IMR-90 (cell line): ENCODE measurements around the gene C16orf86. TPM values are rescaled to one million over a fixed set of nuclear protein-coding genes. Genes with fewer than 3 reads are reported as not detected.

Source experiments
- ATAC-seq: fragments of 200-7000 bp; cut with Tn5 transposase; 2 replicates; pipeline ENCODE4 v1.9.1; 2020; ENCODE audit warnings: low read depth, mild to moderate bottlenecking, moderate library complexity
- BruUV-seq: library from RNA; stranded (reverse); fragments of 400-500 nt; replicated peaks from 2 replicates; lab custom pipeline; 2021; lab: Mats Ljungman, UMichigan
- CTCF ChIA-PET: fragments of 300-600 bp; formaldehyde crosslinking; extraction: SDS; loops from one replicate; lab custom pipeline; 2021; ENCODE audit warnings: antibody characterized with exemption; lab: Yijun Ruan, JAX
- POLR2A ChIA-PET: fragments of 300-600 bp; sonication (Branson Sonifier 250); formaldehyde crosslinking; loops from one replicate; lab custom pipeline; 2022; ENCODE audit warnings: antibody characterized with exemption; ENCODE audit not compliant: unreplicated experiment; lab: Charles Lee
- DNase-seq: peaks from one replicate; pipeline ENCODE4 v3.0.0; 2013
- H2AFZ ChIP-seq: replicated peaks from 2 replicates; pipeline ENCODE3; 2013; ENCODE audit warnings: low read length, mild to moderate bottlenecking; ENCODE audit not compliant: poor library complexity
- H2AK5ac ChIP-seq: 2 replicates; pipeline ENCODE4 v1.6.1; 2013; ENCODE audit warnings: low read depth, low read length, inconsistent platforms
- H2AK9ac ChIP-seq: replicated peaks from 2 replicates; pipeline ENCODE3; 2013; ENCODE audit warnings: mild to moderate bottlenecking, low read depth, low read length, moderate library complexity; ENCODE audit not compliant: poor library complexity
- H2BK120ac ChIP-seq: 2 replicates; pipeline ENCODE4 v1.6.1; 2013; ENCODE audit warnings: low read depth, low read length, inconsistent platforms
- H2BK15ac ChIP-seq: 3 replicates; pipeline ENCODE4 v1.6.1; 2013; ENCODE audit warnings: low read depth, low read length, inconsistent platforms
- H2BK20ac ChIP-seq: 2 replicates; pipeline ENCODE4 v1.6.1; 2013; ENCODE audit warnings: low read depth, mild to moderate bottlenecking, inconsistent platforms, low read length, moderate library complexity
- H2BK5ac ChIP-seq: 2 replicates; pipeline ENCODE4 v1.6.1; 2013; ENCODE audit warnings: mild to moderate bottlenecking, low read depth, low read length, inconsistent platforms; ENCODE audit not compliant: poor library complexity, severe bottlenecking
- H3K14ac ChIP-seq: replicated peaks from 2 replicates; pipeline ENCODE4 v1.6.1; 2013; ENCODE audit warnings: low read depth, low read length, inconsistent platforms
- H3K18ac ChIP-seq: 2 replicates; pipeline ENCODE4 v1.6.1; 2013; ENCODE audit warnings: low read depth, low read length, control low read depth
- H3K23ac ChIP-seq: 2 replicates; pipeline ENCODE4 v1.6.1; 2013; ENCODE audit warnings: low read depth, low read length, inconsistent platforms
- H3K27ac ChIP-seq: 2 replicates; pipeline ENCODE4 v1.5.1; 2013; ENCODE audit warnings: mild to moderate bottlenecking, control low read depth, low read length; ENCODE audit not compliant: insufficient read depth
- H3K27me3 ChIP-seq: 2 replicates; pipeline ENCODE4 v1.6.1; 2013; ENCODE audit warnings: low read length; ENCODE audit not compliant: control insufficient read depth, insufficient read depth
- H3K36me3 ChIP-seq: 2 replicates; pipeline ENCODE4 v1.6.1; 2013; ENCODE audit warnings: low read length, mixed read lengths; ENCODE audit not compliant: control insufficient read depth, insufficient read depth
- H3K4ac ChIP-seq: 2 replicates; pipeline ENCODE4 v1.6.1; 2013; ENCODE audit warnings: low read depth, low read length, inconsistent platforms
- H3K4me1 ChIP-seq: 2 replicates; pipeline ENCODE4 v1.6.1; 2013; ENCODE audit warnings: low read length, mixed read lengths; ENCODE audit not compliant: control insufficient read depth, insufficient read depth
- H3K4me2 ChIP-seq: 2 replicates; pipeline ENCODE4 v1.6.1; 2013; ENCODE audit warnings: low read depth, mild to moderate bottlenecking, control low read depth, low read length, moderate library complexity
- H3K4me3 ChIP-seq: 2 replicates; pipeline ENCODE4 v1.5.1; 2013; ENCODE audit warnings: low read depth, mild to moderate bottlenecking, control low read depth, low read length, moderate library complexity; ENCODE audit not compliant: insufficient read depth
- H3K56ac ChIP-seq: 2 replicates; pipeline ENCODE4 v1.6.1; 2013; ENCODE audit warnings: low read length, inconsistent platforms; ENCODE audit not compliant: insufficient read depth; ENCODE audit errors: extremely low read depth
- H3K79me1 ChIP-seq, 2 experiments: 2 replicates each; pipeline ENCODE4 v1.6.1; 2013; ENCODE audit warnings: low read length in 2 of 2, inconsistent platforms in 1 of 2, low read depth in 1 of 2
- H3K9ac ChIP-seq: 2 replicates; pipeline ENCODE4 v1.6.1; 2013; ENCODE audit warnings: low read depth, low read length, control low read depth
- H3K9me1 ChIP-seq: 2 replicates; pipeline ENCODE4 v1.6.1; 2013; ENCODE audit warnings: low read length, inconsistent platforms; ENCODE audit not compliant: insufficient read depth
- H3K9me3 ChIP-seq: 2 replicates; pipeline ENCODE4 v1.6.1; 2013; ENCODE audit warnings: low read length; ENCODE audit not compliant: control insufficient read depth, insufficient read depth
- H4K20me1 ChIP-seq: 2 replicates; pipeline ENCODE4 v1.6.1; 2013; ENCODE audit warnings: low read length, inconsistent platforms; ENCODE audit not compliant: insufficient read depth
- H4K5ac ChIP-seq: 2 replicates; pipeline ENCODE4 v1.6.1; 2013; ENCODE audit warnings: mild to moderate bottlenecking, low read depth, low read length, control low read depth
- H4K8ac ChIP-seq, 2 experiments: 2 replicates each; pipeline ENCODE4 v1.6.1; 2013; ENCODE audit warnings: low read depth in 2 of 2, low read length in 2 of 2, control low read depth in 1 of 2, inconsistent platforms in 1 of 2
- H4K91ac ChIP-seq: 2 replicates; pipeline ENCODE4 v1.6.1; 2013; ENCODE audit warnings: low read depth, low read length, inconsistent platforms; ENCODE audit not compliant: insufficient read depth
- CEBPB ChIP-seq: IDR thresholded peaks from 2 replicates; pipeline ENCODE4 v1.6.1; 2012; ENCODE audit warnings: low read depth, low read length, improper control_type of control experiment
- CHD1 ChIP-seq: IDR thresholded peaks from 2 replicates; pipeline ENCODE4 v1.6.1; 2012; ENCODE audit warnings: low read depth, low read length, improper control_type of control experiment
- RCOR1 ChIP-seq: IDR thresholded peaks from 2 replicates; pipeline ENCODE4 v1.6.1; 2012; ENCODE audit warnings: mild to moderate bottlenecking, low read length, improper control_type of control experiment; ENCODE audit not compliant: insufficient replicate concordance
- SMC3 ChIP-seq: fragments of 150-350 bp; IDR thresholded peaks from 2 replicates; pipeline ENCODE4 v1.6.1; 2016; ENCODE audit warnings: low read depth, mild to moderate bottlenecking, antibody characterized with exemption, low read length, moderate library complexity
- WGBS, 2 experiments: methylation state at CpG; one replicate each; pipeline versions ENCODE4 v1.1.5 to v1.1.7; 2013; ENCODE audit warnings: missing lambda C conversion rate in 2 of 2; ENCODE audit not compliant: insufficient read length in 1 of 2; ENCODE audit errors: extremely low coverage in 2 of 2; 5-methylcytosine and 5-hydroxymethylcytosine counted together
- dilution Hi-C: fragments of 300-500 bp; cut with HindIII; formaldehyde crosslinking; loops from one replicate; pipeline ENCODE4 v1.14.3; 2018; ENCODE audit warnings: low sequenced_read_pairs; ENCODE audit not compliant: unreplicated experiment
- in situ Hi-C: fragments of 300-500 bp; cut with MboI; formaldehyde crosslinking; loops from 3 replicates; pipeline ENCODE4 v1.14.3; 2019; ENCODE audit warnings: low sequenced_read_pairs, inconsistent platforms, mixed read lengths
- intact Hi-C: fragments of 100-400 bp; cut with micrococcal nuclease; formaldehyde crosslinking; loops from 2 replicates; pipeline ENCODE4 v1.10.0; 2022
- polyA plus RNA-seq, 3 experiments: library from polyadenylated mRNA; depleted of rRNA; stranded (reverse); fragments of >200 nt; gene quantifications; 2 replicates each; pipeline ENCODE4 v1.2.3, GENCODE V29; 2012; ENCODE audit warnings: low replicate concordance in 1 of 3
- total RNA-seq: library from RNA; depleted of rRNA; stranded (reverse); fragments of >200 nt; gene quantifications from 2 replicates; pipeline ENCODE4 v1.2.3, GENCODE V29; 2012
- TF ChIP-seq, protein P1 (sequence below): fragments of 150-350 bp; IDR thresholded peaks from 2 replicates; pipeline ENCODE4 v1.6.1; 2016; ENCODE audit warnings: low read depth, mild to moderate bottlenecking, low read length, moderate library complexity, borderline replicate concordance
- TF ChIP-seq, protein P2 (sequence below): conservative IDR thresholded peaks from 2 replicates; pipeline ENCODE4 v1.5.1; 2012; ENCODE audit warnings: mild to moderate bottlenecking, low read depth, low read length, improper control_type of control experiment

Gene C16orf86
- total and polyA plus RNA-seq, 2 of the 4 experiments (the other 2 are of a cell fraction) = 0.54 to 0.70 TPM

DNA sequence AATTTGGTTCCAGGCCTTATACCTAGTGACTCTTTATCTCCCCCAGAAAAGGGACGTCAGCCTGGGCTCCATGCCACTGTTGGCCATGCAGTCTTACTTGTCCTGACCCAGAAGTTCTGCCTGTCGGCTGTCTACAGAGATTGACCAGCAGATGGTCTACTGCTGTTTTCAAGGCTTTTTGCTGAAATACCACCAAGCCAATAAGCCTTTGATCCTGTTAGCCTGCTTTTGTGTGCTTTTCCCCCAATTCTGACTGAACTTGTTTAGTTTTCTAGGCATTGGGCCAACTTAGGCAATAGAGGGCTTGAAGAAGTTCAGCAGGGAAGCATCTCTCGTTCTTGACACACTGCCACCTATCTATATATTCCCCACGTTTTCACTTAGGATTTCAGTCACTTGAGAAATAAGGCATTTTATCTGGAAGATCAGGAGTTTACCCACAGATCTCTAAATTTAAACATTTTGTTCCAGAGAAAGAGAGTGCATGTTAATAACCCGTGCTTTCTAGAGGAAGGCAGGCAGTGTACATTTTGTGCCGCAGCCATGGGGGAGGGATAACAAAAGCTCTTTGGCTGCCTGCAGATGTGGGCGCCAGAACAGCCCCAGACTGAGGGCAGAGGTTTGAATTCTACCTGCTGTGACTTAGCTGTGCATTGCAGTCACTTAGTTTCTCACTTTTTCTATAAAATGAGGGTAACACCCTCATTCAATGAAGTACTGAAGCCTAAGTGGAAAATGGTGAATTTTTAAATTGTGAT is 34.0 kb upstream of the C16orf86 start:
- TF ChIP-seq RCOR1 (no peak), CEBPB (peak; percentile 44; the same call in 1 of the 2 replicates), SMC3 (no peak), CHD1 (no peak)
- TF ChIP-seq, protein P1, sequence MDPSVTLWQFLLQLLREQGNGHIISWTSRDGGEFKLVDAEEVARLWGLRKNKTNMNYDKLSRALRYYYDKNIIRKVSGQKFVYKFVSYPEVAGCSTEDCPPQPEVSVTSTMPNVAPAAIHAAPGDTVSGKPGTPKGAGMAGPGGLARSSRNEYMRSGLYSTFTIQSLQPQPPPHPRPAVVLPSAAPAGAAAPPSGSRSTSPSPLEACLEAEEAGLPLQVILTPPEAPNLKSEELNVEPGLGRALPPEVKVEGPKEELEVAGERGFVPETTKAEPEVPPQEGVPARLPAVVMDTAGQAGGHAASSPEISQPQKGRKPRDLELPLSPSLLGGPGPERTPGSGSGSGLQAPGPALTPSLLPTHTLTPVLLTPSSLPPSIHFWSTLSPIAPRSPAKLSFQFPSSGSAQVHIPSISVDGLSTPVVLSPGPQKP = no peak
- TF ChIP-seq, protein P2, sequence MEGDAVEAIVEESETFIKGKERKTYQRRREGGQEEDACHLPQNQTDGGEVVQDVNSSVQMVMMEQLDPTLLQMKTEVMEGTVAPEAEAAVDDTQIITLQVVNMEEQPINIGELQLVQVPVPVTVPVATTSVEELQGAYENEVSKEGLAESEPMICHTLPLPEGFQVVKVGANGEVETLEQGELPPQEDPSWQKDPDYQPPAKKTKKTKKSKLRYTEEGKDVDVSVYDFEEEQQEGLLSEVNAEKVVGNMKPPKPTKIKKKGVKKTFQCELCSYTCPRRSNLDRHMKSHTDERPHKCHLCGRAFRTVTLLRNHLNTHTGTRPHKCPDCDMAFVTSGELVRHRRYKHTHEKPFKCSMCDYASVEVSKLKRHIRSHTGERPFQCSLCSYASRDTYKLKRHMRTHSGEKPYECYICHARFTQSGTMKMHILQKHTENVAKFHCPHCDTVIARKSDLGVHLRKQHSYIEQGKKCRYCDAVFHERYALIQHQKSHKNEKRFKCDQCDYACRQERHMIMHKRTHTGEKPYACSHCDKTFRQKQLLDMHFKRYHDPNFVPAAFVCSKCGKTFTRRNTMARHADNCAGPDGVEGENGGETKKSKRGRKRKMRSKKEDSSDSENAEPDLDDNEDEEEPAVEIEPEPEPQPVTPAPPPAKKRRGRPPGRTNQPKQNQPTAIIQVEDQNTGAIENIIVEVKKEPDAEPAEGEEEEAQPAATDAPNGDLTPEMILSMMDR = 0 out of 2 replicates have a peak, but pooled peaks have one; percentile 3

More for the DNA sequence above, 34.0 kb upstream of the C16orf86 start:
- H3K56ac ChIP-seq = no peak overlapping the region
- H3K4me1 ChIP-seq = peaks cover 5% of the 10 kb centered on the region
- peak; percentile 79 for DNase-seq
- H3K9ac ChIP-seq = no peak overlapping the region
- no peak overlapping the region for H4K91ac ChIP-seq
- no TSS peak for BruUV-seq
- no peak overlapping the region for H2AK5ac ChIP-seq
- H2BK5ac ChIP-seq = no peak overlapping the region
- H3K4ac ChIP-seq = no peak overlapping the region; the same call in 1 of the 2 replicates
- ChIA-PET CTCF (interaction anchor here (1.1 to 1.2 kb wide), 2 partner anchors 8 to 111 kb away, joined by 3 read pairs; no protein-coding TSS in a partner anchor), POLR2A (interaction anchor here (0.6 kb wide), 1 partner anchor 19 kb away, joined by 12 read pairs; no protein-coding TSS in a partner anchor)
- no peak overlapping the region for H4K5ac ChIP-seq
- H2AFZ ChIP-seq = no peak overlapping the region
- no peak overlapping the region for H2BK120ac ChIP-seq
- peaks cover 36% of the 10 kb centered on the region for H3K36me3 ChIP-seq
- H3K23ac ChIP-seq = no peak overlapping the region
- H3K18ac ChIP-seq = no peak overlapping the region
- H3K9me1 ChIP-seq = no peaks in the 10 kb centered on the region; the same call in 1 of the 2 replicates
- in situ Hi-C loops = no loop called here
- 50% methylated on average over 2 of the region's 7 CpGs; no CpG with 5 or more reads in 1 of the 2 experiments for WGBS, 2 experiments
- intact Hi-C loops = no loop called here
- no peaks in the 10 kb centered on the region for H3K9me3 ChIP-seq
- no peaks in the 10 kb centered on the region for H3K27me3 ChIP-seq
- H3K4me3 ChIP-seq = no peak overlapping the region
- H3K4me2 ChIP-seq = no peak overlapping the region; the same call in 1 of the 2 replicates
- ATAC-seq = peak; percentile 74
- H3K79me1 ChIP-seq = peaks cover 9 to 19% of the 10 kb centered on the region in 2 experiments
- no peak overlapping the region for H2BK15ac ChIP-seq
- no peak overlapping the region for H3K14ac ChIP-seq
- H4K8ac ChIP-seq = no peak overlapping the region; a peak in 1 of 4 replicates
- dilution Hi-C loops = no loop called here
- peak overlapping the region; percentile 73 for H2AK9ac ChIP-seq
- peaks cover 5% of the 10 kb centered on the region for H4K20me1 ChIP-seq
- peak overlapping the region; percentile 4; the same call in 1 of the 2 replicates for H3K27ac ChIP-seq
- H2BK20ac ChIP-seq = no peak overlapping the region
